ENCODE measurements around the gene CCDC124. TPM values are rescaled to one million over a fixed set of nuclear protein-coding genes. Genes with fewer than 3 reads are reported as not detected.
"Not testable (repeated sequence)": the region's sequence is repeated elsewhere in the genome, so short reads cannot be mapped to it uniquely, and the experiment has no call there.

The CCDC124 gene, protein sequence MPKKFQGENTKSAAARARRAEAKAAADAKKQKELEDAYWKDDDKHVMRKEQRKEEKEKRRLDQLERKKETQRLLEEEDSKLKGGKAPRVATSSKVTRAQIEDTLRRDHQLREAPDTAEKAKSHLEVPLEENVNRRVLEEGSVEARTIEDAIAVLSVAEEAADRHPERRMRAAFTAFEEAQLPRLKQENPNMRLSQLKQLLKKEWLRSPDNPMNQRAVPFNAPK
- total RNA-seq: 52.5 TPM

DNA sequence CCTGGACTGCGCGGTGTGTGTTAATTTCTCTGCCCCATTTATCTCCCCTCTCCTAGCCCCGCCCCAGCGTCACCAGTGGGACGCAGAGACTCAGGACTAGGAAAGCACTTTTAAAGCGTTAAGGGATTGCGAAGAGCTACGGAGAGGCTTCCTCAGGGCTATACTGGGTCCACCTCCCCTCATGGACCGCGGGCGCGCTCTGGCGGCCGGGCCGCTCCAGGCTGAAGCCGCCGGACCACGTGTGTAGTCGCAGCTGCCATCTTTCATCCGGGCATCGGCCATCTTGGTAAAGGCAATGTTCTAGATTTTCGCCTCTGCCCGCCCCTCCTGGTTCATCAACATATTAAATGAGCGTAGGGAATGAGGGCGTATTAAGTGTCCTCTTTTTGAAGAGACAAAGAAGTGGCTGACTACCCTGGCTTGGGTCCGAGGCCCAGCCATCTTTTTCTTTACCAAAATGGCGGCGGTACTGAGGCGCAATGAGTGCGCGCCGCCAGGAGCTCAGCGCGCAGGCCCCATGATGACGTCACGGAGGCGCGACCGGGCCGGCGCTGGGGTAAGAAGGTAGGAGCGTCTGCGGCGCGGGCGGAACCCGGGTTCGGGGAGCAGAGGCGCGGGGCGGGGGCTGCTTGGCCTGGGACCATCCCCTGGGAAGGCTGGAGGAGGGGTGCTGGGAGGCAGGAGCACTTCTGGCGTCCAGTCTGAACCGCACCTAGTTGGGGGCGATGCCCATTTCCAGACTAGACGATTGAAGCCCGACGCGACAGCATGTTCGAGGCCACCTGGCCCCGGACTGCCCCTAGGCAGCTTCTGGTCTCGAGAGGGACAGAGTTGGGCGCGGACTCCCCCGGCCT, at the start of gene CCDC124:
Gene CCDC124, plus strand, starts transcription at position 531 of the 854 bp plus-strand sequence. CDS start 3,406 bp downstream, outside the sequence.
- ATAC-seq: peak; percentile 93

DNA sequence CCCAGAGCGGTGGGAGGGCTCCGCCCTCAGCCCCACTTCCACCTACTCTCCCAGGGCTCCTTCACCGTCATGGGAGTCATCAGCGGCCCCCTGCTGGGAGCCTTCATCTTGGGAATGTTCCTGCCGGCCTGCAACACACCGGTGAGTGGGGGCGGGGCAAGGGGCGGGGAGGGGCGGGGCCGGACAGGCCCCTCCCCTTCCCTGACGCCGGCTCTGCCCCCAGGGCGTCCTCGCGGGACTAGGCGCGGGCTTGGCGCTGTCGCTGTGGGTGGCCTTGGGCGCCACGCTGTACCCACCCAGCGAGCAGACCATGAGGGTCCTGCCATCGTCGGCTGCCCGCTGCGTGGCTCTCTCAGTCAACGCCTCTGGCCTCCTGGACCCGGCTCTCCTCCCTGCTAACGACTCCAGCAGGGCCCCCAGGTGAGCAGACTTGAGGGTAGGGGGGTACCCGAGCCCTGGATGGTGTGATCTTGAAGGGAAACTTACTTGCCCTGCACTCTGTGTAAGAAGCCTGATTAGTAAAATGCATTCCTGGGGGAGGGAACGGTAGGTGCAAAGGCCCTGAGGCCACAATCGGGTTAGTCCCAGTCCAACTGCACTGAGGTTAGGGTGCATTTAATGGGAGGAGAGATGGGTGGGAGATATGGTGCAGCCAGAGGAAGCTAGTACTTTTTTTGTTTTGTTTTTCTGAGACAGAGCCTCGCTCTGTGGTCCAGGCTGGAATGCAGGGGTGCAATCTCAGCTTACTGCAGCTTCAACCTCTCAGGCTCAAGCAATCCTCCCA, 49.0 kb upstream of the CCDC124 start:
- ATAC-seq: no peak

GRCh38 chr19:17886515-17886914, 46.3 kb upstream of the CCDC124 start:
- ATAC-seq: no peak

- ATAC-seq: not testable (repeated sequence)
These were observed 45.6 kb upstream of the CCDC124 start for GRCh38 chr19:17887221-17887620.

DNA sequence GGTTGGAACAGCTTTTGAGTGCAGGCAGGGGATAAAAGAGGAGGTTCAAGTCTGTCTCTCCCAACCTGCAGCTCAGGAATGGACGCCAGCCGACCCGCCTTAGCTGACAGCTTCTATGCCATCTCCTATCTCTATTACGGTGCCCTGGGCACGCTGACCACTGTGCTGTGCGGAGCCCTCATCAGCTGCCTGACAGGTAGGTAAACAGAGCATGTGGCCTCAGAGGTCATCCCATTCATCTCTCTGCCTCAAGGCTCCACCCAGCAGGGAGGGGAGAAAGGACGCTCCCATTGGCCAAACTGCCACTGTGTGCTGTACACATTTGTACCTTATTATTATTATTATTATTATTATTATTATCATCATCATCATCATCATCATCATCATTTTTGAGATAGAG, 44.6 kb upstream of the CCDC124 start:
- no peak for ATAC-seq

DNA sequence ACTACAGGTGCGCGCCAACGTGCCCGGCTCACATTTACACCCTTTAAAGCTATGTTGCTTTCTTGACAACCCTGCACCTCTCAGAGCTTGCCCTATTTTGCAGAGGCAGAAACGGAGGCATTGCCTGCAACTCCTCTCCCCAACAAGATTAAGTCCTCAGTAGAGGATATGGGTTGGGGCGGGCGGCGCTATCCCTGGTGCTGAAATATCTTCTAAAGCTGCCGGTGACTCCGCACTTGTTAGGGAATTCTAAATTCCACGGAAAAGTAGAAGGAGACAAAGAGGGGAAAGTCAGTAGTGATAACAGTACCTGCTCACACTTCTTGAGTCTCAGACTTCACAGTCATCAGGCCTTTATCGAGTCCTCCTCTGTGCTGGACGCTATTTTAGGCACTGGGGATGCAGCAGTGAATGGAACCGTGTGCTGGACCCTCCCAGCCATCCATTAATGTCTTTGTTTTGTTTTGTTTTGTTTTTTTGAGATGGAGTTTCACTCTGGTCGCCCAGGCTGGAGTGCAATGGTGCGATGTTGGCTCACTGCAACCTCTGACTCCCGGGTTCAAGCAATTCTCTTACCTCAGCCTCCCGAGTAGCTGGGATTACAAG, 43.1 kb upstream of the CCDC124 start:
- ATAC-seq: no peak

DNA sequence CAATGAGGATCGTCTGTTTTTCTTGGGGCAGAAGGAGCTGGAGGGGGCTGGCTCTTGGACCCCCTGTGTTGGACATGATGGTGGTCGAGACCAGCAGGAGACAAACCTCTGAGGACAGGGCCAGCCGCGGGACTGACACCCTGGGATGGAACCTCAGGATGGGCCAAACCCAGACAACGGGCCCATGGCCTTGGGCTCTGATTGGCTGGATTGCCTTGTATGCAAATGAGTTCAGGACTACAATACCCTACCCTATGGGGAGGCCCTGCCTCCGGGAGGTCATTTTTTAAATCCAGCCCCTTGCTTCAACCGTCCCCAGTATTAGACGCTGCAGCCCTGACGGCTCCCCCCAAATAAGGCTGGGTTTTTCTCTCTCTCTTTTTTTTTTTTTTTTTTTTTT, 39.0 kb upstream of the CCDC124 start:
- no peak for ATAC-seq

GRCh38 chr19:17902701-17903100, 30.1 kb upstream of the CCDC124 start:
- ATAC-seq: peak; percentile 43

DNA sequence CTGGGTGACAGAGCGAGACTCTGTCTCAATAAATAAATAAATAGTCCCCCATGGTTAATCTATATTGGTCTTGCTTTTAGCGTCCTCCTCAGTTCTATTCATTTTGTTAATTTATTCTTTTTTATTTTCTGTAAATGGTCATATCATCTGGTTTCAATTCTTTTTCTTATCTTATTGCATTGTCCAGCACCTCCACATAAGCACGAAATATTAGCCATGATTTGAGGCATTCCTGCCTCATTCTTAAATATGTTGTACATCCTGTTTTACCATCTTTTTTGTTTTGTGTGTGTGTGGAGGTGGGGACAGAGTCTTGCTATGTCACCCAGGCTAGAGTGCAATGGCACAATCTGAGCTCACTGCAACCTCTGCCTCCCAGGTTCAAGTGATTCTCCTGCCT, 24.6 kb upstream of the CCDC124 start:
- ATAC-seq: no peak

DNA sequence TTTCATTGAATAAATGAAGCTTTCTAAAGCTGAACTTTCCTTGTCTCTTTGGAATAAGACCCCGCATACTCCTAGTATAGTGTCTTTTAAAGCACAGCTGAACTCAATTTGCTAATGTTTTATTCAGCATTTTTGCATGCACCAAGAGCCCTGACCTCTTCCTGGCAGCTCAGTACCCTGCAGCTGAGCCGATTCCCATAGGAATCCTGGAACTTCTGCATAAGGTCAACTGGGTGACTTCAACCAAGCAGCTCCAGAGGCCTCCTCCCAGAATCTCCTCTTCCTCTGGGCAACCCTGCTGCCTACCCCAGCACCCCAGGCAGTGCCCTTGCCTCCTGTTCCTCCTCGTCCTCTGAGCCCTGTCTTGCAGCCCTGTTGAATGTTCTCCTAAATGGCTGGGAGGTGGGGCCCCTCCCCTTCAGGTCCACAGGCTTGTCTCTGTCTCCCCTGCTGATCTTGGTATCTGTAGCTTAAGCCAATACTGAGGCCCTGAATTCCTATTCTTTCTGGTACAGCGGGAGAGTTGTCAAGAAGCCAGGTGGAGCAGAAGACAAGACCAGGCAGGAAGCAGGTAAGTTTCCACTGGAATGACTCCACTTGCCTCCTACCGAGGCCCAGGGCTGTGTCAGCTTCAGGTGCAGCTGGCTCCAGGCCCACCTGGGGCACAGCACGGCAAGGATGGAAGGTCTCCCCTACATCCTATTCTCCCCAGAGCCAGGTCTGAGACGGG, 23.6 kb upstream of the CCDC124 start:
- peak; percentile 71 for ATAC-seq

GRCh38 chr19:17910791-17911360, 21.9 kb upstream of the CCDC124 start:
- ATAC-seq: no peak

GRCh38 chr19:17915940-17916593, 16.7 kb upstream of the CCDC124 start:
- ATAC-seq: peak; percentile 86

DNA sequence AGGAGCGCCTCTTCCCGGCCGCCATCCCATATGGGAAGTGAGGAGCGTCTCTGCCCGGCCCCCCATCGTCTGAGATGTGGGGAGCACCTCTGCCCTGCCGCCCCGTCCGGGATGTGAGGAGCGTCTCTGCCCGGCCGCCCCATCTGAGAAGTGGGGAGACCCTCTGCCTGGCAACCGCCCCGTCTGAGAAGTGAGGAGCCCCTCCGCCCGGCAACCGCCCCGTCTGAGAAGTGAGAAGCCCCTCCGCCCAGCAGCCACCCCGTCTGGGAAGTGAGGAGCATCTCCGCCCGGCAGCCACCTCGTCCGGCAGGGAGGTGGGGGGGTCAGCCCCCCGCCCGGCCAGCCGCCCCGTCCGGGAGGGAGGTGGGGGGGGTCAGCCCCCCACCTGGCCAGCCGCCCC, 14.7 kb upstream of the CCDC124 start:
- not testable (repeated sequence) for ATAC-seq

- not testable (repeated sequence) for ATAC-seq
These were observed 13.7 kb upstream of the CCDC124 start for GRCh38 chr19:17919122-17919521.

GRCh38 chr19:17920527-17920926, 12.3 kb upstream of the CCDC124 start:
- no peak for ATAC-seq

GRCh38 chr19:17922138-17922537, 10.7 kb upstream of the CCDC124 start:
- no peak for ATAC-seq

GRCh38 chr19:17926044-17926443, 6.8 kb upstream of the CCDC124 start:
- ATAC-seq: no peak

GRCh38 chr19:17929056-17929455, 3.8 kb upstream of the CCDC124 start:
- ATAC-seq: no peak

DNA sequence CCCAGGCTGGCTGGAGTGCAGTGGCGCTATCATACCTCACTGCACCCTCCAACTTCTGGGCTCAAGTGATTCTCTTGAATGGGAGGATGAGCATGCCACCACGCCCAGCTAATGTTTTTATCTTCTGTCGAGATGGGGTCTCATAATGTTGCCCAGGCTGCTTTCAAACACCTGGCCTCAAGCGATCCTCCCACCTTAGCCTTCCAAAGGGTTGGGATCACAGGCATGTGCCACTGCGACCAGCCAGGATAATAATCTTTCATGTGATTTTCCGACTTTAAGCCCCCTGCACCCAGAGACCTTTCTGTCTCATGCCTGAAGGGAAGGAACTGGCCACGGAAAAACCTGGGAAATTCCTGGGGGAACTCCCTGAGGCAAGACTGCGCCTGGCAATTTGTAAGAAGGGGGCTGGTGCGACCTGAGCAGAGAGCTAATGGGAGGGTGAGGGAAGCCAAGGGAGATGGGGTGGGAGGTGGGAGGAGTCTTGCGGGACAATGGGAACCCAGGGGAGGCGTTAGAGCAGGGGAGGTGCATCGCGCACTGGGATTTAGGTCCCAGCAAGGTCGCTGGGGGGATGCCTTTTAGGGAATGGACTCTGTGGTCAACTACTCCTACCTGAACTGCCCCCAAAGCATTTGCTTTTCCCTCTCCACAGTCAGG, 1.2 kb upstream of the CCDC124 start:
- no peak for ATAC-seq

DNA sequence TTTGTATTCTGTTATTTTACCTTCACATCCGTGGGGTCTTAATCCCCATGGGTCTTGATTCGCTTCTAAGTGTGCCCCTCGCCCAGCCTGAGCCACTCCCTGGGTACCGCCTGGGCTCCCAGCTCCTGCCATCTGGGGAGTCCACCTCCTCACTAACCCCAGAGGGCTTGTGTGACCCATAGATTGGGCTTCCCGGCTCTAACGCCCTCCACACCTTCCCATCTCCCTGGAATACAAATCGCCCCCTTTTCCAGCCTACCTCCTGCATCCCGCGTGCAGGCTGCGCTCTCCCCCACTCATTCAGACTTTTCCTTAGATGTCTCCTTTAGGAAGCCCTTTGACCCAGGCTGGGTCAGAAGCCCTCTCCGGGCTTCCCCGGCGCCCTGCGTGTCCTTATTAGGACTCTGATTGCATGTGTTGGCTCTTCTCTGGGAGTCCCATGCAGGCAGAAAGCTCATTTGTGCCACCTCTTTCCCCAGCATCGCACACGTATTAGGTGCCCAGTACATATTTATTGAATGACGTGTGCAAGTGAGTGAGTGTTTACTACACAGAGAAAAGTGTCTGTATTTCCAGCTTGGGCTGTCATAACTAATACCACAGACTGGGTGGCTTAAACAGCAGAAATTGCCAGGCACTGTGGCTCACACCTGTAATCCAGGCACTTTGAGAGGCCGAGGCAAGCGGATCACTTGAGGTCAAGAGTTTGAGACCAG, 757 bp downstream of the CCDC124 start:
- ATAC-seq: peak; percentile 70
